Astrocyte of the spinal cord (primary cell): ENCODE results near the gene LMO7.

Source experiments
- DNase-seq: peaks from one replicate; pipeline ENCODE4 v3.0.0; 2011; ENCODE audit warnings: low read depth, low spot score
- H3K4me3 ChIP-seq: 2 replicates; pipeline ENCODE4 v1.5.1; 2011; ENCODE audit warnings: low read depth, mild to moderate bottlenecking, low read length, moderate library complexity
- CTCF ChIP-seq: IDR thresholded peaks from 2 replicates; pipeline ENCODE4 v1.5.1; 2012; ENCODE audit warnings: low read depth, mild to moderate bottlenecking, low read length, inconsistent platforms
- in situ Hi-C: cut with HindIII; loops from 2 replicates; pipeline ENCODE4 v1.10.0; 2017; ENCODE audit warnings: low sequenced_read_pairs

Gene LMO7

DNA sequence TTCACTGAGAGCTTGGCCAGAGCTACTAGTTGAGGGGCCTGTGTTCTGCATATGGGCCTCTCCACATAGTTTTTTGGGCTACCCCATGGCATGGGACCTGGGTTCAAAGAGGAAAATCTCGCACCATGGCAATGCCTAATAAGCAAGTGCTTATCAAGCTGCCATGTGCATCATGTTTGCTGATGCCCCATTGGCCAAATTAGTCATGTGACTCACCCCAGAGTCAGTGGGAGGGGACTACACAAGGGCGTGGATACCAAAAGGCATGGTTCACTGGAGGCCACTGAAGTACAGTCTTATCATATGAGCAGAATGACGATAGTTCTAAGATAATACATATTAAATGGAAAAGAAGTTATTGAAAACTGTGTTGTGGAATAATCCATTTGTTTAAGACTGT lies 214.8 kb downstream of the LMO7 start:
- no peak for TF ChIP-seq CTCF
- in situ Hi-C loops, result no loop called here
- DNase-seq, result no peak
- no peak overlapping the region for H3K4me3 ChIP-seq

DNA sequence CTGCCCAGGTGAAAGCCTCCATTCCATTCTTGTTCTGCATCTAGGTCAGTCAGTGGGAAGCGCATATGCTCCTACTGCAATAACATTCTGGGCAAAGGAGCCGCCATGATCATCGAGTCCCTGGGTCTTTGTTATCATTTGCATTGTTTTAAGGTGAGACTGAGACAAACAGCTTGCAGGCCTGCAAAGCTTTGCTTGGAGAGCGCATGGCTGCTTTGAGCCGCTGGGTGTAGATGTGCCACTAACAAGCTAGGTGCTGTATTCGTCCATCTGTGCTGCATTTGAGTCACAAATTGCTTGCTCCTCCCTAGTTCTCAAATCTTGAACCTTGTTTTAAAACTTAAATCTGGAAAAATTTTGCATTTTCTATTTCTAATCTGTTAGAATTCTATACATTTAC lies 219.1 kb downstream of the LMO7 start:
- in situ Hi-C loops, result no loop called here

DNA sequence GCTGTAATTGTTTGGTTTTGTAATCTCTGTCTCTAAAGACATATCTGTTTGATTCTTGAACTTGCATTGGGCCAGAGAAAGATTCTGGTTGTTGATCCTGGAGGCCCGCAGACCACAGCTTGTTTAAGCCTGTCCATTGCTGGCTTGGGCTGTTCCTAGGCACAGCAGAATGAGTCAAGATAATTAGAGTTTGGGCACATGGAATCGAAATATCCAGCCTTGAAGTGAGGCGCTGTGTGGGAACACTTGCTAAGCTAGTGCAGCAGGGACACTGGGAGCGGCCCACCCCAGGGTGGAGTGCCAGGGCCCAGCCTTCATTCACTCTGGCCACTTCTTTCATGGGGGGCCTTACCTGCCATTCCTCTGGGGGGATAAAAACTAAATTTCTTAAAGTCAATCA lies 219.7 kb downstream of the LMO7 start:
- no peak overlapping the region for H3K4me3 ChIP-seq
- no peak for DNase-seq
- no peak for TF ChIP-seq CTCF
- in situ Hi-C loops, result no loop called here

More for the DNA sequence above, 219.1 kb downstream of the LMO7 start:
- TF ChIP-seq CTCF, result no peak
- no peak overlapping the region for H3K4me3 ChIP-seq
- DNase-seq, result no peak

DNA sequence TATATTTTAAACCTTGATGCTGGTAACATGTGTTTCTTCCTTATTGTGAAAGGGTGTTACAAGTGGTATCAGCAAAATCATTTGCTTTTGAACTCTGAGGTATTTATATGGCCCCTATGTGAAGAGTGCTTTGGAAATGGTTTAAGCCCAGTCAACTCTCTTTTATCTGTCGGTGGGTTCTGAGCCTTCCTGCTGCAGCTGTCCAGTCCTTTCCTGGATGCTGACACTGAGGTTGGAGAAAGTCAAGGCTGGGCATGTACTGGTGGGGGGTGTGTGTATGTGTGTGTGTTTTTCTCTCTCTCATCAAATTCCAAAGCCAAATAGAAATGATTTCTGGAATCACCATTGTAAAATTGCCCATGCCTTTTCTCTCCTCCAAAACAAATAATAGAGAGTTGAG lies 221.2 kb downstream of the LMO7 start:
- TF ChIP-seq CTCF, result no peak
- H3K4me3 ChIP-seq, result no peak overlapping the region

GRCh38 chr13:75860935-75861334 lies 224.8 kb downstream of the LMO7 start:
- in situ Hi-C loops, result no loop called here
- no peak for TF ChIP-seq CTCF
- DNase-seq, result no peak
- no peak overlapping the region for H3K4me3 ChIP-seq

More for the DNA sequence above, 221.2 kb downstream of the LMO7 start:
- in situ Hi-C loops, result no loop called here
- DNase-seq, result no peak

DNA sequence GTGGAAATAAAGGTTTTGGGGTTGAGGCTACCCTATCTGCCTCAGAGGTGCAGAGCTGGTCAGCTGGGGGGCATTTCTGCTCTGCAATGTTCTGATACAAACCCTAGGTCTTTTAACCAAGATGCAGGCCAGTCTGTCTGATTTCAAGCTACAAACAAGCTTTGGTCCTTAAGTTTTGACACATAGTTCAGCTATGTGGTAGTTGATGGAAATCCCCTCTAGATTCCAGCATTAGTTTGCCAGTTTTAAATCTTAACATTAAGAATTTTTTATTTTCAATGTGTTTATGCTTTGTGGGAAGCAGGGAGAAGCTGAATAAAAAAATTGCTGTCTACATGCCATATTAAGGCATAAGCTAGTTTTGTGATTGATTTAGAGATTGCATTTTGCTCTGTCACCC lies 225.7 kb downstream of the LMO7 start:
- TF ChIP-seq CTCF, result no peak
- no peak for DNase-seq
- no peak overlapping the region for H3K4me3 ChIP-seq
- in situ Hi-C loops, result no loop called here

DNA sequence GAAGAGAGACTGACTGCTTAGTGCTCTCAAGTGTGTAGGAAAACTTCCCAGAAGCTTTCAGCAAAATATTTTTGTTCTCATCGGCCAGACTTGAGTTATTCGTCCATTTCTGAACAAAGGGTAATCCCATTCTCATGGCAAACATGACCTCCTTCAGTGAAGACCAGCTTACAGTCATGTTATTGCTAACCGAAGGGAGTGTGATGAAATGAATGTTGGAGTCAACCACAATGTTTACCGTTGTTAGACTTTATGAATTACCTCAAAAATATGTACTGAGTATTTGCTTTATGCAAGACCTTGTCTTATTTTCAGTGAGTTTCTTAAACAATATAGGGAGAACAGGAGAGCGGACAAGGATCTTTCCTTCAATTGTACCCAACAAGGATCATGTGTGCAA lies 228.6 kb downstream of the LMO7 start:
- peak; percentile 61 for DNase-seq
- TF ChIP-seq CTCF, result no peak
- in situ Hi-C loops, result no loop called here

More for the DNA sequence above, 228.6 kb downstream of the LMO7 start:
- no peak overlapping the region for H3K4me3 ChIP-seq
